H1 (cell line): ENCODE data around the gene CADPS. TPM values are rescaled to one million over a fixed set of nuclear protein-coding genes. Genes with fewer than 3 reads are reported as not detected.

ENCODE experiments used
- SIRT6 ChIP-seq: IDR thresholded peaks from one replicate; pipeline ENCODE4 v1.7.1; 2012; ENCODE audit warnings: low read length, inconsistent platforms
- polyA plus RNA-seq, 7 experiments: library from polyadenylated mRNA; depleted of rRNA in 3 of 7; stranded (reverse) in 5 of 7; unstranded in 2 of 7; fragments of >200 nt in 5 of 7; fragments of 200-250 nt in 2 of 7; gene quantifications; 1 replicate in 5 of 7; 2 replicates in 1 of 7; 4 replicates in 1 of 7; pipeline versions ENCODE4 v1.2.1 to v1.2.3, GENCODE V29; 2011 to 2013; ENCODE audit warnings: missing spikeins in 2 of 7, mixed read lengths in 2 of 7
- total RNA-seq: library from RNA; stranded (reverse); fragmentation: NEBNext Ultra II Directional; extraction: Animal tissue kit (Norgen Biotek cat#: 25700); gene quantifications from 2 replicates; pipeline ENCODE4 v1.2.1, GENCODE V29; 2021
- TF ChIP-seq, protein P1 (sequence below), 3 experiments: IDR thresholded peaks; 1 replicate in 2 of 3; 2 replicates in 1 of 3; pipeline versions ENCODE4 v1.5.1 to v1.6.1; 2011; ENCODE audit warnings: low read length in 3 of 3, mild to moderate bottlenecking in 3 of 3, inconsistent platforms in 2 of 3, low read depth in 1 of 3, moderate library complexity in 1 of 3; ENCODE audit not compliant: insufficient read depth in 1 of 3; ENCODE audit errors: control extremely low read depth in 1 of 3
- TF ChIP-seq, protein P2 (sequence below): fragments of 300-600 bp; sonication (generic); IDR thresholded peaks from 2 replicates; pipeline ENCODE4 v1.7.1; 2012; ENCODE audit warnings: low read length, moderate library complexity, mild to moderate bottlenecking, inconsistent platforms; ENCODE audit not compliant: insufficient replicate concordance

The CADPS gene
- total and polyA plus RNA-seq, 2 of the 8 experiments (the other 6 are each of a cell fraction or from before 2014, with no cell fraction given) = 7.1 to 10.2 TPM

DNA sequence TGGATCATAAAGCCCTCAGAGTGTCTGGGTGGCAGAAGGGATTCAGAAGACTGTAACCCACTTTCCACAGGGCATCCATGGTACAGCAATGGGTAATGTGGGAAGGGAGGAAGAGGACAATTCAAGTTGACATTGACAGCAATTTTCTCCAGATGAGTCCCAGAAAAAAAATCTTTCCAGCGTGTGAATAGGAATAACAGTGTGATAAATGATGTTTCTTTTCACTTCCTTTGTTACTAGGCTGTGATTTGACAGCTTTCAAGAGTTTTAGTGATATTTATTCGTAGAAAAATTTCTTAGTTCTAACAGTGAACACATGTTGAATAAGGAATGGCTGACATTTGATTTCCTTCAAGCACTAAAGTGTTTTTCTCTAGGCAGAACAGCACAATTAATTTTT lies 186.4 kb downstream of the CADPS start (continued):
- TF ChIP-seq, protein P1, sequence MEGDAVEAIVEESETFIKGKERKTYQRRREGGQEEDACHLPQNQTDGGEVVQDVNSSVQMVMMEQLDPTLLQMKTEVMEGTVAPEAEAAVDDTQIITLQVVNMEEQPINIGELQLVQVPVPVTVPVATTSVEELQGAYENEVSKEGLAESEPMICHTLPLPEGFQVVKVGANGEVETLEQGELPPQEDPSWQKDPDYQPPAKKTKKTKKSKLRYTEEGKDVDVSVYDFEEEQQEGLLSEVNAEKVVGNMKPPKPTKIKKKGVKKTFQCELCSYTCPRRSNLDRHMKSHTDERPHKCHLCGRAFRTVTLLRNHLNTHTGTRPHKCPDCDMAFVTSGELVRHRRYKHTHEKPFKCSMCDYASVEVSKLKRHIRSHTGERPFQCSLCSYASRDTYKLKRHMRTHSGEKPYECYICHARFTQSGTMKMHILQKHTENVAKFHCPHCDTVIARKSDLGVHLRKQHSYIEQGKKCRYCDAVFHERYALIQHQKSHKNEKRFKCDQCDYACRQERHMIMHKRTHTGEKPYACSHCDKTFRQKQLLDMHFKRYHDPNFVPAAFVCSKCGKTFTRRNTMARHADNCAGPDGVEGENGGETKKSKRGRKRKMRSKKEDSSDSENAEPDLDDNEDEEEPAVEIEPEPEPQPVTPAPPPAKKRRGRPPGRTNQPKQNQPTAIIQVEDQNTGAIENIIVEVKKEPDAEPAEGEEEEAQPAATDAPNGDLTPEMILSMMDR (IDR thresholded peaks at IDR 0.05; ENCODE audit: control extremely low read depth in 1 of 3, insufficient read depth in 1 of 3, low read depth in 1 of 3, low read length in 3 of 3) = no peak
- TF ChIP-seq, protein P2, sequence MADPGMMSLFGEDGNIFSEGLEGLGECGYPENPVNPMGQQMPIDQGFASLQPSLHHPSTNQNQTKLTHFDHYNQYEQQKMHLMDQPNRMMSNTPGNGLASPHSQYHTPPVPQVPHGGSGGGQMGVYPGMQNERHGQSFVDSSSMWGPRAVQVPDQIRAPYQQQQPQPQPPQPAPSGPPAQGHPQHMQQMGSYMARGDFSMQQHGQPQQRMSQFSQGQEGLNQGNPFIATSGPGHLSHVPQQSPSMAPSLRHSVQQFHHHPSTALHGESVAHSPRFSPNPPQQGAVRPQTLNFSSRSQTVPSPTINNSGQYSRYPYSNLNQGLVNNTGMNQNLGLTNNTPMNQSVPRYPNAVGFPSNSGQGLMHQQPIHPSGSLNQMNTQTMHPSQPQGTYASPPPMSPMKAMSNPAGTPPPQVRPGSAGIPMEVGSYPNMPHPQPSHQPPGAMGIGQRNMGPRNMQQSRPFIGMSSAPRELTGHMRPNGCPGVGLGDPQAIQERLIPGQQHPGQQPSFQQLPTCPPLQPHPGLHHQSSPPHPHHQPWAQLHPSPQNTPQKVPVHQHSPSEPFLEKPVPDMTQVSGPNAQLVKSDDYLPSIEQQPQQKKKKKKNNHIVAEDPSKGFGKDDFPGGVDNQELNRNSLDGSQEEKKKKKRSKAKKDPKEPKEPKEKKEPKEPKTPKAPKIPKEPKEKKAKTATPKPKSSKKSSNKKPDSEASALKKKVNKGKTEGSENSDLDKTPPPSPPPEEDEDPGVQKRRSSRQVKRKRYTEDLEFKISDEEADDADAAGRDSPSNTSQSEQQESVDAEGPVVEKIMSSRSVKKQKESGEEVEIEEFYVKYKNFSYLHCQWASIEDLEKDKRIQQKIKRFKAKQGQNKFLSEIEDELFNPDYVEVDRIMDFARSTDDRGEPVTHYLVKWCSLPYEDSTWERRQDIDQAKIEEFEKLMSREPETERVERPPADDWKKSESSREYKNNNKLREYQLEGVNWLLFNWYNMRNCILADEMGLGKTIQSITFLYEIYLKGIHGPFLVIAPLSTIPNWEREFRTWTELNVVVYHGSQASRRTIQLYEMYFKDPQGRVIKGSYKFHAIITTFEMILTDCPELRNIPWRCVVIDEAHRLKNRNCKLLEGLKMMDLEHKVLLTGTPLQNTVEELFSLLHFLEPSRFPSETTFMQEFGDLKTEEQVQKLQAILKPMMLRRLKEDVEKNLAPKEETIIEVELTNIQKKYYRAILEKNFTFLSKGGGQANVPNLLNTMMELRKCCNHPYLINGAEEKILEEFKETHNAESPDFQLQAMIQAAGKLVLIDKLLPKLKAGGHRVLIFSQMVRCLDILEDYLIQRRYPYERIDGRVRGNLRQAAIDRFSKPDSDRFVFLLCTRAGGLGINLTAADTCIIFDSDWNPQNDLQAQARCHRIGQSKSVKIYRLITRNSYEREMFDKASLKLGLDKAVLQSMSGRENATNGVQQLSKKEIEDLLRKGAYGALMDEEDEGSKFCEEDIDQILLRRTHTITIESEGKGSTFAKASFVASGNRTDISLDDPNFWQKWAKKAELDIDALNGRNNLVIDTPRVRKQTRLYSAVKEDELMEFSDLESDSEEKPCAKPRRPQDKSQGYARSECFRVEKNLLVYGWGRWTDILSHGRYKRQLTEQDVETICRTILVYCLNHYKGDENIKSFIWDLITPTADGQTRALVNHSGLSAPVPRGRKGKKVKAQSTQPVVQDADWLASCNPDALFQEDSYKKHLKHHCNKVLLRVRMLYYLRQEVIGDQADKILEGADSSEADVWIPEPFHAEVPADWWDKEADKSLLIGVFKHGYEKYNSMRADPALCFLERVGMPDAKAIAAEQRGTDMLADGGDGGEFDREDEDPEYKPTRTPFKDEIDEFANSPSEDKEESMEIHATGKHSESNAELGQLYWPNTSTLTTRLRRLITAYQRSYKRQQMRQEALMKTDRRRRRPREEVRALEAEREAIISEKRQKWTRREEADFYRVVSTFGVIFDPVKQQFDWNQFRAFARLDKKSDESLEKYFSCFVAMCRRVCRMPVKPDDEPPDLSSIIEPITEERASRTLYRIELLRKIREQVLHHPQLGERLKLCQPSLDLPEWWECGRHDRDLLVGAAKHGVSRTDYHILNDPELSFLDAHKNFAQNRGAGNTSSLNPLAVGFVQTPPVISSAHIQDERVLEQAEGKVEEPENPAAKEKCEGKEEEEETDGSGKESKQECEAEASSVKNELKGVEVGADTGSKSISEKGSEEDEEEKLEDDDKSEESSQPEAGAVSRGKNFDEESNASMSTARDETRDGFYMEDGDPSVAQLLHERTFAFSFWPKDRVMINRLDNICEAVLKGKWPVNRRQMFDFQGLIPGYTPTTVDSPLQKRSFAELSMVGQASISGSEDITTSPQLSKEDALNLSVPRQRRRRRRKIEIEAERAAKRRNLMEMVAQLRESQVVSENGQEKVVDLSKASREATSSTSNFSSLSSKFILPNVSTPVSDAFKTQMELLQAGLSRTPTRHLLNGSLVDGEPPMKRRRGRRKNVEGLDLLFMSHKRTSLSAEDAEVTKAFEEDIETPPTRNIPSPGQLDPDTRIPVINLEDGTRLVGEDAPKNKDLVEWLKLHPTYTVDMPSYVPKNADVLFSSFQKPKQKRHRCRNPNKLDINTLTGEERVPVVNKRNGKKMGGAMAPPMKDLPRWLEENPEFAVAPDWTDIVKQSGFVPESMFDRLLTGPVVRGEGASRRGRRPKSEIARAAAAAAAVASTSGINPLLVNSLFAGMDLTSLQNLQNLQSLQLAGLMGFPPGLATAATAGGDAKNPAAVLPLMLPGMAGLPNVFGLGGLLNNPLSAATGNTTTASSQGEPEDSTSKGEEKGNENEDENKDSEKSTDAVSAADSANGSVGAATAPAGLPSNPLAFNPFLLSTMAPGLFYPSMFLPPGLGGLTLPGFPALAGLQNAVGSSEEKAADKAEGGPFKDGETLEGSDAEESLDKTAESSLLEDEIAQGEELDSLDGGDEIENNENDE = no peak
- no peak for TF ChIP-seq SIRT6
